CD14-positive monocyte (primary cell): ENCODE results near the gene RFK. TPM values are rescaled to one million over a fixed set of nuclear protein-coding genes. Genes with fewer than 3 reads are reported as not detected.

Experiments used
- DNase-seq, 3 donors: peaks; one replicate each; pipeline ENCODE4 v3.0.0-alpha.2; 2011 to 2022
- H2AFZ ChIP-seq: 2 replicates; pipeline ENCODE4 v1.6.0; 2012; ENCODE audit warnings: mild to moderate bottlenecking, low read depth, low read length, inconsistent platforms; ENCODE audit not compliant: insufficient read depth, poor library complexity, severe bottlenecking
- H3K27ac ChIP-seq, 2 donors: 1 replicate in 1 of 2; 2 replicates in 1 of 2; pipeline ENCODE4 v1.5.1; 2012 to 2013; ENCODE audit warnings: low read length in 2 of 2, control low read depth in 1 of 2, inconsistent platforms in 1 of 2, low read depth in 1 of 2, mild to moderate bottlenecking in 1 of 2
- H3K27me3 ChIP-seq, 2 donors: one replicate each; pipeline versions ENCODE4 v1.6.0 to v1.6.1; 2011 to 2013; ENCODE audit warnings: low read length in 2 of 2; ENCODE audit not compliant: control insufficient read depth in 2 of 2, insufficient read depth in 2 of 2
- H3K36me3 ChIP-seq, 2 donors: replicated peaks in 1 of 2; 1 replicate in 1 of 2; 2 replicates in 1 of 2; pipeline versions ENCODE4 v1.5.1 to v1.6.1; 2012 to 2013; ENCODE audit warnings: low read length in 2 of 2, control low read depth in 1 of 2, inconsistent platforms in 1 of 2, mild to moderate bottlenecking in 1 of 2; ENCODE audit not compliant: insufficient read depth in 2 of 2, control insufficient read depth in 1 of 2
- H3K4me1 ChIP-seq, 2 donors: 1 replicate in 1 of 2; 2 replicates in 1 of 2; pipeline versions ENCODE4 v1.5.1 to v1.6.1; 2012 to 2013; ENCODE audit warnings: low read length in 2 of 2, control low read depth in 1 of 2, inconsistent platforms in 1 of 2, mild to moderate bottlenecking in 1 of 2, moderate library complexity in 1 of 2; ENCODE audit not compliant: insufficient read depth in 2 of 2, control insufficient read depth in 1 of 2
- H3K4me2 ChIP-seq: replicated peaks from 2 replicates; pipeline ENCODE3; 2012; ENCODE audit warnings: low read length, moderate library complexity, mild to moderate bottlenecking; ENCODE audit not compliant: poor library complexity, severe bottlenecking; ENCODE audit errors: extremely low read depth
- H3K4me3 ChIP-seq, 3 experiments: fragments of 200-600 bp in 1 of 3; sonication (generic) in 1 of 3; replicated peaks in 1 of 3; 1 replicate in 2 of 3; 2 replicates in 1 of 3; pipeline ENCODE4 v1.5.1; 2011 to 2013; ENCODE audit warnings: low read length in 3 of 3, mild to moderate bottlenecking in 3 of 3, control low read depth in 2 of 3, low read depth in 2 of 3, inconsistent platforms in 1 of 3, moderate library complexity in 1 of 3
- H3K79me2 ChIP-seq: 2 replicates; pipeline ENCODE4 v1.6.0; 2012; ENCODE audit warnings: mild to moderate bottlenecking, control low read depth, inconsistent platforms, low read length, moderate library complexity; ENCODE audit not compliant: insufficient read depth
- H3K9ac ChIP-seq: 2 replicates; pipeline ENCODE4 v1.6.0; 2017; ENCODE audit warnings: low read length, mild to moderate bottlenecking; ENCODE audit not compliant: insufficient read depth, poor library complexity, severe bottlenecking
- H3K9me3 ChIP-seq, 2 donors: replicated peaks in 1 of 2; 1 replicate in 1 of 2; 2 replicates in 1 of 2; pipeline versions ENCODE4 v1.5.1 to v1.6.1; 2012 to 2013; ENCODE audit warnings: low read length in 2 of 2, control low read depth in 1 of 2; ENCODE audit not compliant: control insufficient read depth in 1 of 2, insufficient read depth in 1 of 2
- H4K20me1 ChIP-seq: 2 replicates; pipeline ENCODE4 v1.6.0; 2012; ENCODE audit warnings: mild to moderate bottlenecking, low read length, control low read depth, moderate library complexity; ENCODE audit not compliant: insufficient read depth
- H3K27ac Mint-ChIP-seq, 7 donors: one replicate each; pipeline ENCODE4 v1.8.0; 2020; ENCODE audit warnings: mild to moderate bottlenecking in 7 of 7, mixed read lengths in 7 of 7, moderate library complexity in 6 of 7, inconsistent platforms in 2 of 7
- H3K27me3 Mint-ChIP-seq, 3 donors: one replicate each; pipeline ENCODE4 v1.8.0; 2021 to 2022; ENCODE audit warnings: low read depth in 3 of 3, mild to moderate bottlenecking in 3 of 3, mixed read lengths in 3 of 3, moderate library complexity in 3 of 3, inconsistent platforms in 1 of 3
- H3K36me3 Mint-ChIP-seq, 2 donors: one replicate each; pipeline ENCODE4 v1.8.0; 2020; ENCODE audit warnings: mixed read lengths in 2 of 2, inconsistent platforms in 1 of 2, mild to moderate bottlenecking in 1 of 2
- H3K4me1 Mint-ChIP-seq: one replicate; pipeline ENCODE4 v1.8.0; 2020; ENCODE audit warnings: mild to moderate bottlenecking, mixed read lengths
- H3K4me3 Mint-ChIP-seq, 2 donors: one replicate each; pipeline ENCODE4 v1.8.0; 2020; ENCODE audit warnings: mild to moderate bottlenecking in 2 of 2, mixed read lengths in 2 of 2, moderate library complexity in 1 of 2
- H3K9me3 Mint-ChIP-seq, 7 donors: one replicate each; pipeline ENCODE4 v1.8.0; 2020 to 2022; ENCODE audit warnings: mixed read lengths in 7 of 7, mild to moderate bottlenecking in 6 of 7, moderate library complexity in 6 of 7, inconsistent platforms in 2 of 7
- CTCF ChIP-seq: fragments of 200-600 bp; IDR thresholded peaks from one replicate; pipeline ENCODE4 v1.8.0; 2022; ENCODE audit warnings: antibody characterized with exemption, mild to moderate bottlenecking
- WGBS: methylation state at CpG from one replicate; pipeline ENCODE4 v1.1.5; 2013; ENCODE audit warnings: missing lambda C conversion rate; ENCODE audit not compliant: insufficient coverage; 5-methylcytosine and 5-hydroxymethylcytosine counted together
- intact Hi-C, 2 donors: fragments of 100-400 bp; cut with micrococcal nuclease; formaldehyde crosslinking; loops; one replicate each; pipeline versions ENCODE4 v1.15.0 to v1.15.1; 2023
- polyA plus RNA-seq, 3 donors: library from polyadenylated mRNA; depleted of rRNA in 1 of 3; unstranded in 2 of 3; stranded (reverse) in 1 of 3; fragments of 300-500 nt in 2 of 3; fragments of >200 nt in 1 of 3; fragmentation: Illumina TruSeq in 2 of 3; gene quantifications; 1 replicate in 2 of 3; 2 replicates in 1 of 3; pipeline ENCODE4 v1.2.3, GENCODE V29; 2012 to 2021

RFK gene
- polyA plus RNA-seq, 3 donors, result 5.9 to 46.6 (median 44.4) TPM

DNA sequence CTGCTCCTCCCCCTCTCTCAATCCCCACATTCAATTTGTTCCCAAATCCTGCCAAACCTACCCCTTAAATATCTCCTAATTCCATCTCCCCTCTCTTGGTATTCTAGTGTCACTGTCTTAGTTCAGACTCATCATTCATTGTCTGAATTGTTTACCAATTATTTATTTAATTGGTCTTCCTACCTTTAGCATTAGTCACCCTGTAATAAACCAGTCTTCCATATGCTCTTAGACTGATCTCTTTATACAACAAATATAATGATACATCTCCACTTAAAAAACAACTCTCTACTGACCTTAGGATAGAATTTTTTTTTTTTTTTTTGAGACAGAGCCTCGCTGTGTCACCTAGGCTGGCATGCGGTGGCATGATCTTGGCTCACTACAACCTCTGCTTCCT, 51.4 kb downstream of the RFK start:
- Histone ChIP-seq H3K9ac (no peak overlapping the region), H4K20me1 (no peaks in the 10 kb centered on the region), H2AFZ (no peak overlapping the region), H3K36me3 (no peaks in the 10 kb centered on the region), H3K4me3 (no peak overlapping the region), H3K79me2 (no peaks in the 10 kb centered on the region), H3K27me3 (no peaks in the 10 kb centered on the region), H3K27ac (no peak overlapping the region), H3K9me3 (peaks cover 0 to 8% of the 10 kb centered on the region in 2 donors), H3K4me1 (no peaks in the 10 kb centered on the region), H3K4me2 (no peak overlapping the region)
- Mint-ChIP-seq H3K27me3 (no peaks in the 10 kb centered on the region), H3K27ac (peak overlapping the region in 1 of 7 donors; percentile 6), H3K36me3 (no peaks in the 10 kb centered on the region), H3K4me1 (no peaks in the 10 kb centered on the region), H3K9me3 (peaks cover 0 to 10% (median 3%) of the 10 kb centered on the region in 7 donors), H3K4me3 (no peak overlapping the region)
- no peak for TF ChIP-seq CTCF
- DNase-seq, result no peak
- intact Hi-C loops, result no loop called here
- no CpG with 5 or more reads among the region's 2 CpGs for WGBS

- Mint-ChIP-seq H3K4me1 (no peaks in the 10 kb centered on the region), H3K4me3 (no peak overlapping the region), H3K36me3 (no peaks in the 10 kb centered on the region), H3K27ac (no peak overlapping the region), H3K27me3 (no peaks in the 10 kb centered on the region), H3K9me3 (peaks cover 0 to 10% (median 3%) of the 10 kb centered on the region in 7 donors)
- Histone ChIP-seq H4K20me1 (no peaks in the 10 kb centered on the region), H3K27ac (no peak overlapping the region), H3K36me3 (no peaks in the 10 kb centered on the region), H3K4me2 (no peak overlapping the region), H3K79me2 (no peaks in the 10 kb centered on the region), H3K27me3 (no peaks in the 10 kb centered on the region), H2AFZ (no peak overlapping the region), H3K4me3 (no peak overlapping the region), H3K9ac (no peak overlapping the region), H3K9me3 (peaks cover 0 to 8% of the 10 kb centered on the region in 2 donors), H3K4me1 (no peaks in the 10 kb centered on the region)
- WGBS, result no CpG with 5 or more reads among the region's 1 CpG
- TF ChIP-seq CTCF, result no peak
- intact Hi-C loops, result no loop called here
- no peak for DNase-seq
Observed at GRCh38 chr9:76342201-76342600, 52.0 kb downstream of the RFK start.
